Astrocyte (in vitro differentiated cells and primary cell): ENCODE measurements around the gene YPEL1. TPM values are rescaled to one million over a fixed set of nuclear protein-coding genes. Genes with fewer than 3 reads are reported as not detected.

Experiments
- DNase-seq: peaks from one replicate; pipeline ENCODE4 v3.0.0-alpha.2; 2010; ENCODE audit warnings: low read depth
- FAIRE-seq: peaks from 2 replicates; lab custom pipeline; 2011; peaks lifted over from hg19 to GRCh38; lab: Jason Lieb, UNC
- H2AFZ ChIP-seq: 2 replicates; pipeline ENCODE4 v1.6.0; 2012; ENCODE audit warnings: low read depth, low read length, inconsistent platforms
- H3K27ac ChIP-seq: 2 replicates; pipeline ENCODE4 v1.5.1; 2011; ENCODE audit warnings: low read depth, low read length, inconsistent platforms
- H3K27me3 ChIP-seq: 2 replicates; pipeline ENCODE4 v1.6.0; 2011; ENCODE audit warnings: low read length, inconsistent platforms; ENCODE audit not compliant: insufficient read depth
- H3K36me3 ChIP-seq: 2 replicates; pipeline ENCODE4 v1.5.1; 2011; ENCODE audit warnings: low read length, inconsistent platforms; ENCODE audit not compliant: insufficient read depth
- H3K4me1 ChIP-seq: 2 replicates; pipeline ENCODE4 v1.5.1; 2011; ENCODE audit warnings: low read length, inconsistent platforms; ENCODE audit not compliant: insufficient read depth
- H3K4me2 ChIP-seq: 2 replicates; pipeline ENCODE4 v1.6.0; 2012; ENCODE audit warnings: low read length, inconsistent platforms
- H3K4me3 ChIP-seq: 2 replicates; pipeline ENCODE4 v1.5.1; 2011; ENCODE audit warnings: low read depth, mild to moderate bottlenecking, low read length, inconsistent platforms; ENCODE audit not compliant: insufficient read depth
- H3K79me2 ChIP-seq: 2 replicates; pipeline ENCODE4 v1.6.0; 2012; ENCODE audit warnings: mild to moderate bottlenecking, low read length, inconsistent platforms; ENCODE audit not compliant: insufficient read depth
- H3K9ac ChIP-seq: 2 replicates; pipeline ENCODE4 v1.6.0; 2012; ENCODE audit warnings: mild to moderate bottlenecking, low read length, inconsistent platforms
- H3K9me3 ChIP-seq: 2 replicates; pipeline ENCODE4 v1.5.1; 2012; ENCODE audit warnings: low read depth, mild to moderate bottlenecking, low read length, inconsistent platforms; ENCODE audit not compliant: insufficient read depth
- H4K20me1 ChIP-seq: 2 replicates; pipeline ENCODE4 v1.6.0; 2012; ENCODE audit warnings: low read length, inconsistent platforms; ENCODE audit not compliant: insufficient read depth
- H3K27ac Mint-ChIP-seq: one replicate; pipeline ENCODE4 v1.8.0; 2021; ENCODE audit warnings: mild to moderate bottlenecking, mixed read lengths; ENCODE audit not compliant: unreplicated experiment
- H3K27me3 Mint-ChIP-seq: one replicate; pipeline ENCODE4 v1.8.0; 2021; ENCODE audit warnings: low read depth, mixed read lengths; ENCODE audit not compliant: unreplicated experiment
- H3K36me3 Mint-ChIP-seq: one replicate; pipeline ENCODE4 v1.8.0; 2021; ENCODE audit warnings: low read depth, mixed read lengths; ENCODE audit not compliant: unreplicated experiment
- H3K4me1 Mint-ChIP-seq: one replicate; pipeline ENCODE4 v1.8.0; 2021; ENCODE audit warnings: low read depth, mixed read lengths; ENCODE audit not compliant: unreplicated experiment
- H3K4me3 Mint-ChIP-seq: one replicate; pipeline ENCODE4 v1.8.0; 2021; ENCODE audit warnings: mild to moderate bottlenecking, moderate library complexity, mixed read lengths; ENCODE audit not compliant: unreplicated experiment
- H3K9me3 Mint-ChIP-seq: one replicate; pipeline ENCODE4 v1.8.0; 2021; ENCODE audit warnings: mild to moderate bottlenecking, mixed read lengths; ENCODE audit not compliant: unreplicated experiment
- EZH2 ChIP-seq: IDR thresholded peaks from 2 replicates; pipeline ENCODE4 v1.6.1; 2012; ENCODE audit warnings: mild to moderate bottlenecking, low read length, inconsistent platforms; ENCODE audit not compliant: insufficient read depth
- total RNA-seq: library from RNA; stranded (reverse); gene quantifications from 2 replicates; pipeline ENCODE4 v1.2.1, GENCODE V29; 2021
- TF ChIP-seq, protein P1 (sequence below): IDR thresholded peaks from 2 replicates; pipeline ENCODE4 v1.5.1; 2011; ENCODE audit warnings: low read depth, mild to moderate bottlenecking, inconsistent platforms, low read length, moderate library complexity; ENCODE audit not compliant: insufficient read depth

The YPEL1 gene
- total RNA-seq, 1 donor from 2014 or later: 0.86 TPM

DNA sequence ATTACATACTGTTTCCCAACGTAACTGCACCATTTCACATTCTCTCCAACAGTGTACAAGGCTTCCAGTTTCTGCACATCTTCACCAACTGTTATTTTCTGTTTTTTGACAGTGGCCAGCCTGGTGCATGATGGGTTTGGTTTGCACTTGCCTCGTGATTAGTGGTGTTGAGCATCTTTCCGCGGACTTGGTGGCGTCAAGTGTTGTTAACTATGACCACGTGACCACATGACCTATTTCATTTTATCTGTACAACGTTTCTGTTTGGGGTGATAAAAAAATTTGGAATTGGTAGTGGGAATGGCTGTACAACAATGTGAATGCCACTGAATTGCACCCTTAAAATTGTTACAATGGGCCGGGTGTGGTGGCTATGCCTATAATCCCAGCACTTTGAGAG lies 2.5 kb upstream of the YPEL1 start:
- H3K4me1 Mint-ChIP-seq: no peaks in the 10 kb centered on the region

DNA sequence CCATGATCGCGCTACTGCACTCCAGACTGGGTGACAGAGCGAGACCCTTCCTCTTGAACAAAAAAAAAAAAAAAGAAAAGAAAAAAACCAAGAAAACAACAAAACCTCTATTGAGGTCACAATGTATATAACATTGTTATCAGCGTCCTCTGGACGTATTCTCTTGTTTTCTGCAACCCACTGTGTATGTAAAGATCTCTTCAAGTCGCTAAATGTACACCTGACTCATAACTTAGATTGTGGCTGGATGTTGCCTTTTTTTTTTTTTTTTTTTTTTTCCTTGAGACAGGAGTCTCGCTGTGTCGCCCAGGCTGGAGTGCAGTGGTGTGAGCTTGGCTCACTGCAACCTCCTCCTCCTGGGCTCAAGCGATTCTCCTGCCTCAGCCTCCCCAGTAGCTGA lies 1.4 kb upstream of the YPEL1 start:
- no peaks in the 10 kb centered on the region for H3K36me3 Mint-ChIP-seq
- no peaks in the 10 kb centered on the region for H3K36me3 ChIP-seq
- FAIRE-seq: no peak

More for the DNA sequence above, 2.5 kb upstream of the YPEL1 start:
- Mint-ChIP-seq H3K9me3 (no peaks in the 10 kb centered on the region), H3K27me3 (peaks cover 30% of the 10 kb centered on the region), H3K36me3 (no peaks in the 10 kb centered on the region), H3K4me3 (no peak overlapping the region), H3K27ac (no peak overlapping the region)
- no peak for TF ChIP-seq EZH2
- H3K4me3 ChIP-seq: no peak overlapping the region
- no peaks in the 10 kb centered on the region for H3K9me3 ChIP-seq
- H4K20me1 ChIP-seq: no peaks in the 10 kb centered on the region
- H3K27me3 ChIP-seq: no peaks in the 10 kb centered on the region
- H3K9ac ChIP-seq: no peak overlapping the region
- no peaks in the 10 kb centered on the region for H3K36me3 ChIP-seq
- no peak for FAIRE-seq
- peaks cover 2% of the 10 kb centered on the region for H3K4me1 ChIP-seq
- DNase-seq: no peak
- H3K4me2 ChIP-seq: no peak overlapping the region
- H3K27ac ChIP-seq: no peak overlapping the region
- no peaks in the 10 kb centered on the region for H3K79me2 ChIP-seq
- H2AFZ ChIP-seq: no peak overlapping the region

GRCh38 chr22:21736084-21736642 lies 569 bp upstream of the YPEL1 start:
- TF ChIP-seq, protein P1, sequence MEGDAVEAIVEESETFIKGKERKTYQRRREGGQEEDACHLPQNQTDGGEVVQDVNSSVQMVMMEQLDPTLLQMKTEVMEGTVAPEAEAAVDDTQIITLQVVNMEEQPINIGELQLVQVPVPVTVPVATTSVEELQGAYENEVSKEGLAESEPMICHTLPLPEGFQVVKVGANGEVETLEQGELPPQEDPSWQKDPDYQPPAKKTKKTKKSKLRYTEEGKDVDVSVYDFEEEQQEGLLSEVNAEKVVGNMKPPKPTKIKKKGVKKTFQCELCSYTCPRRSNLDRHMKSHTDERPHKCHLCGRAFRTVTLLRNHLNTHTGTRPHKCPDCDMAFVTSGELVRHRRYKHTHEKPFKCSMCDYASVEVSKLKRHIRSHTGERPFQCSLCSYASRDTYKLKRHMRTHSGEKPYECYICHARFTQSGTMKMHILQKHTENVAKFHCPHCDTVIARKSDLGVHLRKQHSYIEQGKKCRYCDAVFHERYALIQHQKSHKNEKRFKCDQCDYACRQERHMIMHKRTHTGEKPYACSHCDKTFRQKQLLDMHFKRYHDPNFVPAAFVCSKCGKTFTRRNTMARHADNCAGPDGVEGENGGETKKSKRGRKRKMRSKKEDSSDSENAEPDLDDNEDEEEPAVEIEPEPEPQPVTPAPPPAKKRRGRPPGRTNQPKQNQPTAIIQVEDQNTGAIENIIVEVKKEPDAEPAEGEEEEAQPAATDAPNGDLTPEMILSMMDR: no peak
- Histone ChIP-seq H3K9me3 (no peaks in the 10 kb centered on the region), H3K4me2 (peak overlapping the region; percentile 86), H4K20me1 (no peaks in the 10 kb centered on the region), H3K36me3 (no peaks in the 10 kb centered on the region), H3K79me2 (no peaks in the 10 kb centered on the region), H2AFZ (peak overlapping the region; percentile 89), H3K4me1 (peaks cover 2% of the 10 kb centered on the region), H3K27ac (no peak overlapping the region), H3K27me3 (no peaks in the 10 kb centered on the region), H3K4me3 (peak overlapping the region; percentile 56), H3K9ac (peak overlapping the region; percentile 31)
- FAIRE-seq (no peak), DNase-seq (no peak)
- Mint-ChIP-seq H3K4me3 (no peak overlapping the region), H3K36me3 (no peaks in the 10 kb centered on the region), H3K9me3 (no peaks in the 10 kb centered on the region), H3K27me3 (peaks cover 27% of the 10 kb centered on the region), H3K4me1 (no peaks in the 10 kb centered on the region), H3K27ac (no peak overlapping the region)

More for the DNA sequence above, 1.4 kb upstream of the YPEL1 start:
- Mint-ChIP-seq H3K4me3 (no peak overlapping the region), H3K27me3 (peaks cover 30% of the 10 kb centered on the region), H3K9me3 (no peaks in the 10 kb centered on the region), H3K27ac (no peak overlapping the region), H3K4me1 (no peaks in the 10 kb centered on the region)
- Histone ChIP-seq H3K4me2 (no peak overlapping the region), H3K9ac (no peak overlapping the region), H4K20me1 (no peaks in the 10 kb centered on the region), H3K9me3 (no peaks in the 10 kb centered on the region), H3K27me3 (no peaks in the 10 kb centered on the region), H3K27ac (no peak overlapping the region), H3K79me2 (no peaks in the 10 kb centered on the region), H3K4me3 (no peak overlapping the region), H2AFZ (no peak overlapping the region), H3K4me1 (peaks cover 2% of the 10 kb centered on the region)
- TF ChIP-seq, protein P1: no peak
- TF ChIP-seq EZH2: no peak
- no peak for DNase-seq
